IMR-90 (cell line): ENCODE data around the gene CCDC148. TPM values are rescaled to one million over a fixed set of nuclear protein-coding genes. Genes with fewer than 3 reads are reported as not detected.

Source experiments
- ATAC-seq: fragments of 200-7000 bp; cut with Tn5 transposase; 2 replicates; pipeline ENCODE4 v1.9.1; 2020; ENCODE audit warnings: low read depth, mild to moderate bottlenecking, moderate library complexity
- BruUV-seq: library from RNA; stranded (reverse); fragments of 400-500 nt; replicated peaks from 2 replicates; lab custom pipeline; 2021; lab: Mats Ljungman, UMichigan
- CTCF ChIA-PET: fragments of 300-600 bp; formaldehyde crosslinking; extraction: SDS; loops from one replicate; lab custom pipeline; 2021; ENCODE audit warnings: antibody characterized with exemption; lab: Yijun Ruan, JAX
- POLR2A ChIA-PET: fragments of 300-600 bp; sonication (Branson Sonifier 250); formaldehyde crosslinking; loops from one replicate; lab custom pipeline; 2022; ENCODE audit warnings: antibody characterized with exemption; ENCODE audit not compliant: unreplicated experiment; lab: Charles Lee
- DNase-seq: peaks from one replicate; pipeline ENCODE4 v3.0.0; 2013
- H2AFZ ChIP-seq: replicated peaks from 2 replicates; pipeline ENCODE3; 2013; ENCODE audit warnings: low read length, mild to moderate bottlenecking; ENCODE audit not compliant: poor library complexity
- H2AK5ac ChIP-seq: 2 replicates; pipeline ENCODE4 v1.6.1; 2013; ENCODE audit warnings: low read depth, low read length, inconsistent platforms
- H2AK9ac ChIP-seq: replicated peaks from 2 replicates; pipeline ENCODE3; 2013; ENCODE audit warnings: mild to moderate bottlenecking, low read depth, low read length, moderate library complexity; ENCODE audit not compliant: poor library complexity
- H2BK120ac ChIP-seq: 2 replicates; pipeline ENCODE4 v1.6.1; 2013; ENCODE audit warnings: low read depth, low read length, inconsistent platforms
- H2BK15ac ChIP-seq: 3 replicates; pipeline ENCODE4 v1.6.1; 2013; ENCODE audit warnings: low read depth, low read length, inconsistent platforms
- H2BK20ac ChIP-seq: 2 replicates; pipeline ENCODE4 v1.6.1; 2013; ENCODE audit warnings: low read depth, mild to moderate bottlenecking, inconsistent platforms, low read length, moderate library complexity
- H2BK5ac ChIP-seq: 2 replicates; pipeline ENCODE4 v1.6.1; 2013; ENCODE audit warnings: mild to moderate bottlenecking, low read depth, low read length, inconsistent platforms; ENCODE audit not compliant: poor library complexity, severe bottlenecking
- H3K14ac ChIP-seq: replicated peaks from 2 replicates; pipeline ENCODE4 v1.6.1; 2013; ENCODE audit warnings: low read depth, low read length, inconsistent platforms
- H3K18ac ChIP-seq: 2 replicates; pipeline ENCODE4 v1.6.1; 2013; ENCODE audit warnings: low read depth, low read length, control low read depth
- H3K23ac ChIP-seq: 2 replicates; pipeline ENCODE4 v1.6.1; 2013; ENCODE audit warnings: low read depth, low read length, inconsistent platforms
- H3K27ac ChIP-seq: 2 replicates; pipeline ENCODE4 v1.5.1; 2013; ENCODE audit warnings: mild to moderate bottlenecking, control low read depth, low read length; ENCODE audit not compliant: insufficient read depth
- H3K27me3 ChIP-seq: 2 replicates; pipeline ENCODE4 v1.6.1; 2013; ENCODE audit warnings: low read length; ENCODE audit not compliant: control insufficient read depth, insufficient read depth
- H3K36me3 ChIP-seq: 2 replicates; pipeline ENCODE4 v1.6.1; 2013; ENCODE audit warnings: low read length, mixed read lengths; ENCODE audit not compliant: control insufficient read depth, insufficient read depth
- H3K4ac ChIP-seq: 2 replicates; pipeline ENCODE4 v1.6.1; 2013; ENCODE audit warnings: low read depth, low read length, inconsistent platforms
- H3K4me1 ChIP-seq: 2 replicates; pipeline ENCODE4 v1.6.1; 2013; ENCODE audit warnings: low read length, mixed read lengths; ENCODE audit not compliant: control insufficient read depth, insufficient read depth
- H3K4me2 ChIP-seq: 2 replicates; pipeline ENCODE4 v1.6.1; 2013; ENCODE audit warnings: low read depth, mild to moderate bottlenecking, control low read depth, low read length, moderate library complexity
- H3K4me3 ChIP-seq: 2 replicates; pipeline ENCODE4 v1.5.1; 2013; ENCODE audit warnings: low read depth, mild to moderate bottlenecking, control low read depth, low read length, moderate library complexity; ENCODE audit not compliant: insufficient read depth
- H3K56ac ChIP-seq: 2 replicates; pipeline ENCODE4 v1.6.1; 2013; ENCODE audit warnings: low read length, inconsistent platforms; ENCODE audit not compliant: insufficient read depth; ENCODE audit errors: extremely low read depth
- H3K79me1 ChIP-seq, 2 experiments: 2 replicates each; pipeline ENCODE4 v1.6.1; 2013; ENCODE audit warnings: low read length in 2 of 2, inconsistent platforms in 1 of 2, low read depth in 1 of 2
- H3K9ac ChIP-seq: 2 replicates; pipeline ENCODE4 v1.6.1; 2013; ENCODE audit warnings: low read depth, low read length, control low read depth
- H3K9me1 ChIP-seq: 2 replicates; pipeline ENCODE4 v1.6.1; 2013; ENCODE audit warnings: low read length, inconsistent platforms; ENCODE audit not compliant: insufficient read depth
- H3K9me3 ChIP-seq: 2 replicates; pipeline ENCODE4 v1.6.1; 2013; ENCODE audit warnings: low read length; ENCODE audit not compliant: control insufficient read depth, insufficient read depth
- H4K20me1 ChIP-seq: 2 replicates; pipeline ENCODE4 v1.6.1; 2013; ENCODE audit warnings: low read length, inconsistent platforms; ENCODE audit not compliant: insufficient read depth
- H4K5ac ChIP-seq: 2 replicates; pipeline ENCODE4 v1.6.1; 2013; ENCODE audit warnings: mild to moderate bottlenecking, low read depth, low read length, control low read depth
- H4K8ac ChIP-seq, 2 experiments: 2 replicates each; pipeline ENCODE4 v1.6.1; 2013; ENCODE audit warnings: low read depth in 2 of 2, low read length in 2 of 2, control low read depth in 1 of 2, inconsistent platforms in 1 of 2
- H4K91ac ChIP-seq: 2 replicates; pipeline ENCODE4 v1.6.1; 2013; ENCODE audit warnings: low read depth, low read length, inconsistent platforms; ENCODE audit not compliant: insufficient read depth
- CTCF ChIP-seq: conservative IDR thresholded peaks from 2 replicates; pipeline ENCODE4 v1.5.1; 2012; ENCODE audit warnings: mild to moderate bottlenecking, low read depth, low read length, improper control_type of control experiment
- FOS ChIP-seq: fragments of 150-350 bp; IDR thresholded peaks from 2 replicates; pipeline ENCODE4 v1.6.1; 2016; ENCODE audit warnings: low read depth, low read length
- MAFK ChIP-seq: IDR thresholded peaks from 2 replicates; pipeline ENCODE4 v1.6.1; 2012; ENCODE audit warnings: low read depth, low read length, improper control_type of control experiment
- MAZ ChIP-seq: IDR thresholded peaks from 2 replicates; pipeline ENCODE4 v1.6.1; 2012; ENCODE audit warnings: low read depth, mild to moderate bottlenecking, low read length, improper control_type of control experiment, moderate library complexity, borderline replicate concordance
- NFE2L2 ChIP-seq: fragments of 150-350 bp; IDR thresholded peaks from 2 replicates; pipeline ENCODE4 v1.6.1; 2016; ENCODE audit warnings: low read depth, mild to moderate bottlenecking, low read length
- POLR2A ChIP-seq: IDR thresholded peaks from 2 replicates; pipeline ENCODE4 v1.6.1; 2012; ENCODE audit warnings: mild to moderate bottlenecking, low read depth, low read length
- RAD21 ChIP-seq: IDR thresholded peaks from 2 replicates; pipeline ENCODE4 v1.6.1; 2012; ENCODE audit warnings: low read length, improper control_type of control experiment
- RFX5 ChIP-seq: IDR thresholded peaks from 2 replicates; pipeline ENCODE4 v1.8.0; 2012; ENCODE audit warnings: low read depth, mild to moderate bottlenecking, low read length, moderate library complexity
- WGBS, 2 experiments: methylation state at CpG; one replicate each; pipeline versions ENCODE4 v1.1.5 to v1.1.7; 2013; ENCODE audit warnings: missing lambda C conversion rate in 2 of 2; ENCODE audit not compliant: insufficient read length in 1 of 2; ENCODE audit errors: extremely low coverage in 2 of 2; 5-methylcytosine and 5-hydroxymethylcytosine counted together
- dilution Hi-C: fragments of 300-500 bp; cut with HindIII; formaldehyde crosslinking; loops from one replicate; pipeline ENCODE4 v1.14.3; 2018; ENCODE audit warnings: low sequenced_read_pairs; ENCODE audit not compliant: unreplicated experiment
- in situ Hi-C: fragments of 300-500 bp; cut with MboI; formaldehyde crosslinking; loops from 3 replicates; pipeline ENCODE4 v1.14.3; 2019; ENCODE audit warnings: low sequenced_read_pairs, inconsistent platforms, mixed read lengths
- intact Hi-C: fragments of 100-400 bp; cut with micrococcal nuclease; formaldehyde crosslinking; loops from 2 replicates; pipeline ENCODE4 v1.10.0; 2022
- polyA plus RNA-seq, 3 experiments: library from polyadenylated mRNA; depleted of rRNA; stranded (reverse); fragments of >200 nt; gene quantifications; 2 replicates each; pipeline ENCODE4 v1.2.3, GENCODE V29; 2012; ENCODE audit warnings: low replicate concordance in 1 of 3
- total RNA-seq: library from RNA; depleted of rRNA; stranded (reverse); fragments of >200 nt; gene quantifications from 2 replicates; pipeline ENCODE4 v1.2.3, GENCODE V29; 2012

The CCDC148 gene
- total and polyA plus RNA-seq, 2 of the 4 experiments (the other 2 are of a cell fraction), result 0.18 to 0.31 TPM

GRCh38 chr2:158458617-158458920, 2.0 kb upstream of the CCDC148 start:
- no TSS peak for BruUV-seq
- CTCF ChIA-PET, result interaction anchor here (0.7 to 2.5 kb wide), 9 partner anchors 8 to 677 kb away, joined by 3 to 11 read pairs (median 5); no protein-coding TSS in a partner anchor

More at GRCh38 chr2:158458617-158458920, 2.0 kb upstream of the CCDC148 start:
- H4K8ac ChIP-seq, result no peak overlapping the region
- no peak overlapping the region for H2AK5ac ChIP-seq
- peak overlapping the region; percentile 69 for H3K23ac ChIP-seq
- H4K91ac ChIP-seq, result peak overlapping the region; percentile 6; the same call in 1 of the 2 replicates
- no peak overlapping the region for H2AK9ac ChIP-seq
- H2BK5ac ChIP-seq, result peak overlapping the region; percentile 28
- H3K9me3 ChIP-seq, result no peaks in the 10 kb centered on the region
- H3K9ac ChIP-seq, result peak overlapping the region; percentile 71; the same call in 1 of the 2 replicates
- no peak overlapping the region for H2BK15ac ChIP-seq
- peak overlapping the region; percentile 5; the same call in 1 of the 2 replicates for H3K14ac ChIP-seq
- H3K9me1 ChIP-seq, result peaks cover 5% of the 10 kb centered on the region; the same call in 1 of the 2 replicates
- in situ Hi-C loops, result loop anchor here (10.0 kb wide), 1 partner anchor 286 kb away; no protein-coding TSS in a partner anchor
- peak overlapping the region; percentile 18; the same call in 1 of the 2 replicates for H3K4ac ChIP-seq
- TF ChIP-seq MAFK, result no peak
- TF ChIP-seq FOS, result no peak
- TF ChIP-seq POLR2A, result no peak
- TF ChIP-seq NFE2L2, result no peak
- TF ChIP-seq RAD21, result no peak
- TF ChIP-seq CTCF, result no peak
- TF ChIP-seq MAZ, result no peak
- no peak for TF ChIP-seq RFX5
- dilution Hi-C loops, result no loop called here
- POLR2A ChIA-PET, result no interaction called here
- intact Hi-C loops, result loop anchor here (1.0 to 10.0 kb wide), 8 partner anchors 79 to 674 kb away; no protein-coding TSS in a partner anchor
- peaks cover 2% of the 10 kb centered on the region for H3K4me1 ChIP-seq
- ATAC-seq, result no peak
- no peaks in the 10 kb centered on the region for H3K36me3 ChIP-seq
- peak overlapping the region; percentile 96 for H2AFZ ChIP-seq
- no peak overlapping the region for H3K56ac ChIP-seq
- H2BK20ac ChIP-seq, result no peak overlapping the region
- peak; percentile 26 for DNase-seq
- H3K4me2 ChIP-seq, result peak overlapping the region; percentile 96
- H3K18ac ChIP-seq, result no peak overlapping the region
- H3K79me1 ChIP-seq, result peaks cover 12 to 45% of the 10 kb centered on the region in 2 experiments
- H2BK120ac ChIP-seq, result 0 out of 2 replicates have a peak overlapping the region, but pooled peaks have one; percentile 4
- H3K27ac ChIP-seq, result no peak overlapping the region
- peak overlapping the region; percentile 90 for H3K4me3 ChIP-seq
- WGBS, 2 experiments, result no CpG with 5 or more reads among the region's 9 CpGs
- peaks cover 31% of the 10 kb centered on the region for H4K20me1 ChIP-seq
- H3K27me3 ChIP-seq, result 0 out of 2 replicates have a peak, but pooled peaks cover 2% of the 10 kb centered on the region
- H4K5ac ChIP-seq, result no peak overlapping the region
